H1 (cell line): ENCODE results near the gene GGT7. TPM values are rescaled to one million over a fixed set of nuclear protein-coding genes. Genes with fewer than 3 reads are reported as not detected.

Source experiments
- BRCA1 ChIP-seq: IDR thresholded peaks from 2 replicates; pipeline ENCODE4 v1.6.1; 2012; ENCODE audit warnings: low read depth, low read length, improper control_type of control experiment
- KDM5A ChIP-seq: fragments of 200-600 bp; IDR thresholded peaks from 2 replicates; pipeline ENCODE4 v1.7.1; 2012; ENCODE audit warnings: mild to moderate bottlenecking, low read length, inconsistent platforms, mixed read lengths
- SAP30 ChIP-seq: fragments of 300-600 bp; sonication (generic); IDR thresholded peaks from 2 replicates; pipeline ENCODE4 v1.7.1; 2012; ENCODE audit warnings: low read length, moderate library complexity, mild to moderate bottlenecking, inconsistent platforms; ENCODE audit not compliant: insufficient read depth, insufficient replicate concordance
- polyA plus RNA-seq, 7 experiments: library from polyadenylated mRNA; depleted of rRNA in 3 of 7; stranded (reverse) in 5 of 7; unstranded in 2 of 7; fragments of >200 nt in 5 of 7; fragments of 200-250 nt in 2 of 7; gene quantifications; 1 replicate in 5 of 7; 2 replicates in 1 of 7; 4 replicates in 1 of 7; pipeline versions ENCODE4 v1.2.1 to v1.2.3, GENCODE V29; 2011 to 2013; ENCODE audit warnings: missing spikeins in 2 of 7, mixed read lengths in 2 of 7
- total RNA-seq: library from RNA; stranded (reverse); fragmentation: NEBNext Ultra II Directional; extraction: Animal tissue kit (Norgen Biotek cat#: 25700); gene quantifications from 2 replicates; pipeline ENCODE4 v1.2.1, GENCODE V29; 2021

GGT7 gene
- total and polyA plus RNA-seq, 2 of the 8 experiments (the other 6 are each of a cell fraction or from before 2014, with no cell fraction given) = 20.2 to 25.5 TPM

- TF ChIP-seq KDM5A (no peak), SAP30 (no peak), BRCA1 (no peak)
Observed at GRCh38 chr20:34820805-34821578, 51.7 kb downstream of the GGT7 start (continued).
